ENCODE data around the gene SIRT1. TPM values are rescaled to one million over a fixed set of nuclear protein-coding genes. Genes with fewer than 3 reads are reported as not detected.

Gene SIRT1
- total and polyA plus RNA-seq, 2 of the 4 experiments (the other 2 are of a cell fraction), result 9.5 to 12.9 TPM

DNA sequence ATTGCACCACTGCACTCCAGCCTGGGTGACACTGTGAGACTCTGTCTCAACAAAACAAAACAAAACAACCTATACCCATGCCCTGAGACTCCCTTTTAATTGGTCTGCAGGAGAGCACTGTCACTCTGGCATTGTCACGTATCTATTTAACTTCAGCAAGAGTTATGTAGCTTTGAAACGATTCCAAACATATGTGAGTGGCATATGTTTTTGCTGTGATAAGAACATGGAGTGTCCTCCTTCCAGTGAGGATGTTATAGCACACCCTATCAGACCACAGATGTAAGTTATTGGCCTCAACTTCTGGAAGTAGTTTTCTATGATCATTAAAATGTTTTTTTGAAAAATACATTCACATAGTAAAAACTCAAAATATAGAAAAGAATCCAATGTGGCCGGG lies 30.9 kb upstream of the SIRT1 start:
- Histone ChIP-seq H3K27ac (ENCODE audit: insufficient read depth, low read length) (no peak overlapping the region), H2BK15ac (ENCODE audit: low read depth, low read length) (no peak overlapping the region), H3K18ac (ENCODE audit: low read depth, low read length) (no peak overlapping the region), H4K8ac (ENCODE audit: low read depth in 2 of 2, low read length in 2 of 2) (no peak overlapping the region), H3K79me1 (ENCODE audit: low read depth in 1 of 2, low read length in 2 of 2) (0 out of 4 replicates have a peak, but pooled peaks cover 0 to 4% of the 10 kb centered on the region in 2 experiments), H4K91ac (ENCODE audit: insufficient read depth, low read depth, low read length) (no peak overlapping the region), H3K4me3 (ENCODE audit: insufficient read depth, low read depth, low read length) (no peak overlapping the region), H2BK5ac (ENCODE audit: low read depth, low read length, poor library complexity, severe bottlenecking) (no peak overlapping the region), H2BK120ac (ENCODE audit: low read depth, low read length) (no peak overlapping the region), H4K5ac (ENCODE audit: low read depth, low read length) (no peak overlapping the region), H2AFZ (replicated peaks; ENCODE audit: low read length, poor library complexity) (no peak overlapping the region), H2AK5ac (ENCODE audit: low read depth, low read length) (no peak overlapping the region), H3K9ac (ENCODE audit: low read depth, low read length) (no peak overlapping the region), H3K56ac (ENCODE audit: extremely low read depth, insufficient read depth, low read length) (no peak overlapping the region), H3K4me1 (ENCODE audit: control insufficient read depth, insufficient read depth, low read length) (no peaks in the 10 kb centered on the region), H3K14ac (replicated peaks; ENCODE audit: low read depth, low read length) (no peak overlapping the region), H3K36me3 (ENCODE audit: control insufficient read depth, insufficient read depth, low read length) (no peaks in the 10 kb centered on the region), H3K4ac (ENCODE audit: low read depth, low read length) (no peak overlapping the region), H2AK9ac (replicated peaks; ENCODE audit: low read depth, low read length, poor library complexity) (no peak overlapping the region), H4K20me1 (ENCODE audit: insufficient read depth, low read length) (no peaks in the 10 kb centered on the region), H3K27me3 (ENCODE audit: control insufficient read depth, insufficient read depth, low read length) (no peaks in the 10 kb centered on the region), H2BK20ac (ENCODE audit: low read depth, low read length) (no peak overlapping the region), H3K9me3 (ENCODE audit: control insufficient read depth, insufficient read depth, low read length) (no peaks in the 10 kb centered on the region), H3K9me1 (ENCODE audit: insufficient read depth, low read length) (no peaks in the 10 kb centered on the region), H3K4me2 (ENCODE audit: low read depth, low read length) (no peak overlapping the region), H3K23ac (ENCODE audit: low read depth, low read length) (no peak overlapping the region)
- no TSS peak for BruUV-seq (replicated peaks)
- intact Hi-C loops (cut with micrococcal nuclease), result loop anchor here (10.0 kb wide), 2 partner anchors 481 to 1041 kb away; partner anchors contain the start of genes HNRNPH3 and PBLD
- CTCF ChIA-PET, result no interaction called here
- no peak for TF ChIP-seq SMC3 (IDR thresholded peaks at IDR 0.05; ENCODE audit: low read depth, low read length)
- POLR2A ChIA-PET (ENCODE audit: unreplicated experiment), result no interaction called here
- WGBS, 2 experiments (ENCODE audit: extremely low coverage in 2 of 2, insufficient read length in 1 of 2), result no CpG with 5 or more reads among the region's 3 CpGs
- ATAC-seq (ENCODE audit: low read depth) (no peak), DNase-seq (no peak)
- dilution Hi-C loops (cut with HindIII; ENCODE audit: low sequenced_read_pairs, unreplicated experiment), result no loop called here
- in situ Hi-C loops (cut with MboI; ENCODE audit: low sequenced_read_pairs), result loop anchor here (25.0 kb wide), 2 partner anchors 334 to 434 kb away; no protein-coding TSS in a partner anchor
